HG03108 (cell line): ENCODE measurements around the gene ZFYVE1.
"Not testable (repeated sequence)": the region's sequence is repeated elsewhere in the genome, so short reads cannot be mapped to it uniquely, and the experiment has no call there.

Experiments
- ATAC-seq: cut with Tn5 transposase; IDR thresholded peaks from one replicate; pipeline ENCODE4 v1.9.1; 2021; ENCODE audit warnings: moderate library complexity; ENCODE audit not compliant: unreplicated experiment

The ZFYVE1 gene

GRCh38 chr14:72961016-72961415 lies 65.9 kb downstream of the ZFYVE1 start:
- ATAC-seq = not testable (repeated sequence)

- no peak for ATAC-seq
These were observed 68.4 kb downstream of the ZFYVE1 start for GRCh38 chr14:72958548-72958947.

- ATAC-seq = no peak
These were observed 69.7 kb downstream of the ZFYVE1 start for GRCh38 chr14:72957213-72957612.

- ATAC-seq = not testable (repeated sequence)
These were observed 70.2 kb downstream of the ZFYVE1 start for GRCh38 chr14:72956741-72957140.

- no peak for ATAC-seq
These were observed 74.7 kb downstream of the ZFYVE1 start for GRCh38 chr14:72952171-72952570.

GRCh38 chr14:72948481-72949138 lies 78.3 kb downstream of the ZFYVE1 start:
- ATAC-seq = no peak

- no peak for ATAC-seq
These were observed 79.3 kb downstream of the ZFYVE1 start for GRCh38 chr14:72947366-72948160.

- no peak for ATAC-seq
These were observed 80.4 kb downstream of the ZFYVE1 start for GRCh38 chr14:72946491-72946890.

- no peak for ATAC-seq
These were observed 81.4 kb downstream of the ZFYVE1 start for GRCh38 chr14:72945356-72946027.

- ATAC-seq = no peak
These were observed 83.0 kb downstream of the ZFYVE1 start for GRCh38 chr14:72943876-72944430.

GRCh38 chr14:72942934-72943333 lies 84.0 kb downstream of the ZFYVE1 start:
- no peak for ATAC-seq

GRCh38 chr14:72941286-72941985 lies 85.5 kb downstream of the ZFYVE1 start:
- no peak for ATAC-seq

- ATAC-seq = no peak
These were observed 87.3 kb downstream of the ZFYVE1 start for GRCh38 chr14:72939630-72940029.

GRCh38 chr14:72932893-72933292 lies 94.0 kb downstream of the ZFYVE1 start:
- ATAC-seq = no peak

GRCh38 chr14:72929316-72930080 lies 97.4 kb downstream of the ZFYVE1 start:
- no peak for ATAC-seq

- no peak for ATAC-seq
These were observed 98.0 kb downstream of the ZFYVE1 start for GRCh38 chr14:72928872-72929271.

GRCh38 chr14:72926292-72927028 lies 100.4 kb downstream of the ZFYVE1 start, which contains the start of gene DCAF4:
TSS of gene DCAF4 (plus strand) at chr14:72926464. CDS start at chr14:72937979, 11,515 bp downstream.
- peak; percentile 96 for ATAC-seq

GRCh38 chr14:72925815-72926291 lies 101.1 kb downstream of the ZFYVE1 start:
- ATAC-seq = peak; percentile 5

- no peak for ATAC-seq
These were observed 101.6 kb downstream of the ZFYVE1 start for GRCh38 chr14:72925171-72925759.
